ENCODE data around the gene TMEM132E.
A peak's percentile ranks its signal among the peaks of the same experiment; 100 is the strongest.

Gene TMEM132E

DNA sequence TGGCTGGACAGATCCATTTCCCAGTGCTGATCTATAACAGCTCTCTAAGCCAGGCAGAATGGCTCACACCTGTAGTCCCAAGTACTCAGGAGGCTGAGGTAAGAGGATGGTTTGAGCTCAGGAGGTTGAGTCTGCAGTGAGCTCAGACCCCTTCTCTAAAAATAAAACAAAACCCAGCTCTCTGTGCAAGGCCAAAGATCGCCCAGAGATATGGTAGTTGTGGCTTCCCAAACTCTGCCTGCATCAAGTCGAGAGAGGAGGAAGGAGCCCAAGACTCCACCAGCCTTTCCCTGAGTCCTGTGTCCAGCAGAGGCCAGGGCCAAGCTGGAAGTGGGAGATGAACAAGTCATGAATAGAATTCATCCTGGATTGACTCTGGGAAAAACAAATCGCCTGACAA is 88.8 kb downstream of the TMEM132E start:
- DNase-seq: no peak

DNA sequence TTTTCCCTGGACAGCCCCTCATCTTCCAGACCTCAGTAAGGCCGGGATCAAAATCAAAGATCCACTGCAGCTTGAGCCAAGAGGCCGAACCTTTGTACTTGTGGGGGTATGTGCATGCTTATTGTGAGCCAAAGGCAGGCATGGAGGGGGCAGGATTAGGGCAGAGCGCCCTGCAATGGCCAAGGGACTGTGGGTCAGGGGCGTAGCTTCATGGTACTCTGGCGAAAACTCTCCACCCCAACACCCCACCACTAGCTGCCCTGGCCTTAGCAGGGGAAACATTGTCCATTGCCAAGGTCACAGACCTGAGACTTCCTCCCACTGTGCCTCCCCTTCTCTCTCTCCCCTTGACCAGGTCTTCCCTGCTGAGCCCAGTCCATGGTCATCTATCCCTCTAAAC is 90.1 kb downstream of the TMEM132E start:
- no peak for DNase-seq

DNA sequence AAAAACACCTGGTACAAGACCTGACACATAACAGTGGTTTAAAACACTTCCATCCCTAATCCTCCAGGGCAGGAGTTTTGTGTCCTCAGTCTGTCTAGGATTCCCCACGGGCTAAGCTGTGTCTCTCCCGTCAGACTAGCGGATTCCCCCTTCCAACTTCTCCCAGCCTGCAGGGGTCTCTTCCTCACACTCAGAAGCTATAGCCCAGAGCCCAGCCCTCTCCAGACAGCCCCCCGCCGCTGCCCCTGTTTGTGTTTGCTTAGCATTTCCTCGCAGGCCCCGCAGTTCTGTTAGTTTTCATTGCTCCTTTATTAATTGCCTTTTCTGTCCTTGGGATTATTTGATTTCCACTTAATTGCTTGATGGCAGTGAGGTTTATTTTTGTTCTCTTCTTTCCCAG is 91.2 kb downstream of the TMEM132E start:
- DNase-seq: no peak

DNA sequence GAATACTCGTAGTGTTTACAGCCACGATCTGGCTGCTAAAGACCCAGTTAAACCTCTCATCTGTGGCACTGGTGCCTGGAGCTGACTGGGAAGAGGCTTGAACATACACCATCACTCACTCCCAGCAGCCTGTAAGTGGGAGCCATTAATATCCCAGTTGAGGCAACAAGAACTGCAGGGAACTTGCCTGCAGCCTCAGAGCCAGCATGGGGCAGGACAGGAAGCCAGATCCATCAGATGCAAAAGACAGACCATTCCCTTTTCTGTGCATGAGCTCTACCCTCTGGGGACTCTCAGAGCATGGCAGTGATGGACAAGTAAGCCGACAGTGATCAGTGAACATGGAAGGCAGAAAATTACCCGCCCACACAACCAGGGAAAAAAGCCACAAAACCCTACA is 91.8 kb downstream of the TMEM132E start:
- DNase-seq: no peak

DNA sequence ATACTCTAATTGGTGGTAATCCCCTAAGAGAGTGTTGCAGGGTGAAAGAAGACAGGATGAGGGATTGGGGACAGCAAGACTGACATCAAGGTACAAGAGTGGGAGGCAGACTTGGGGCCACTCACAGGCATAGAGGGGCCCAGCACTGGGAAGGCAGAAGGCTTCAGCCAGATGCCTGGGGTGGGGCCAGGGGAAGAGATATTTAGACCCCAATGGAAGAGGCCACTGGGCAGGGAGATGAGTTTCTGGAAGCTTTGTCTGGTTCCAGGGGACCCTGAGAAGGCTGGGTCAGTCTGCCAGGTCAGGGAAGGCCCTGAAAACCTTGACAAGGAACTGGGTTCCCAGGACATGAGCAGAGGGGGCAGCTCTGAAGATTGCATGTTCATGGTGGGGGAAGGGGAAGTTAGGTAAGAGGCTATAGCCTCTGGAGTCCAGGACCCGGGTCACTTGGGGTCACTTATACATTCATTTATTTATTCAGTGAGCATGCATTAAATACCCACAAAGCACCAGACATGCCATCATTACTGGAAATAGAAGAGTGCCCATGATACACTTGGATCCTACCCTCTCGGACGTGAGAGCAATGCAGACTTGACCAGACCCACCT is 92.9 kb downstream of the TMEM132E start:
- DNase-seq: no peak

DNA sequence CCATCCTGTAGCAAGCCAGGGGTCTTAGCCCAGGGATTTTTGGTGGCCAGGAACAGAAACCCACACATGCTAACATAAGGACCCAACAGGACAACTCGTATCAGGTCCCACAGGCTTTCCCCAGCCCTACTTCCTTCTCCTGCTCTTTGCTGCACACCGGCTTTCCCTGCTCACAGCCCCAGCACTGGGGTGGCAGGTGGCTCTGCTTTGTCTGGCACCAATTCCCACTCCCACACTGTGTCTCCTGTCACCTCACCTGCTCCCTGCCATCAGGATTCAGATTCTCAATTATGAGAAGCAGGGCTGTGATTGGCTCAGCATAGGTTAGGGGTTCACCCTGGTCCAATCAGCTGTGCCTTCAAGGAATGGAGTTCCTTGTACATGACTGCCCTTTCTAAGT is 94.1 kb downstream of the TMEM132E start:
- no peak for DNase-seq

DNA sequence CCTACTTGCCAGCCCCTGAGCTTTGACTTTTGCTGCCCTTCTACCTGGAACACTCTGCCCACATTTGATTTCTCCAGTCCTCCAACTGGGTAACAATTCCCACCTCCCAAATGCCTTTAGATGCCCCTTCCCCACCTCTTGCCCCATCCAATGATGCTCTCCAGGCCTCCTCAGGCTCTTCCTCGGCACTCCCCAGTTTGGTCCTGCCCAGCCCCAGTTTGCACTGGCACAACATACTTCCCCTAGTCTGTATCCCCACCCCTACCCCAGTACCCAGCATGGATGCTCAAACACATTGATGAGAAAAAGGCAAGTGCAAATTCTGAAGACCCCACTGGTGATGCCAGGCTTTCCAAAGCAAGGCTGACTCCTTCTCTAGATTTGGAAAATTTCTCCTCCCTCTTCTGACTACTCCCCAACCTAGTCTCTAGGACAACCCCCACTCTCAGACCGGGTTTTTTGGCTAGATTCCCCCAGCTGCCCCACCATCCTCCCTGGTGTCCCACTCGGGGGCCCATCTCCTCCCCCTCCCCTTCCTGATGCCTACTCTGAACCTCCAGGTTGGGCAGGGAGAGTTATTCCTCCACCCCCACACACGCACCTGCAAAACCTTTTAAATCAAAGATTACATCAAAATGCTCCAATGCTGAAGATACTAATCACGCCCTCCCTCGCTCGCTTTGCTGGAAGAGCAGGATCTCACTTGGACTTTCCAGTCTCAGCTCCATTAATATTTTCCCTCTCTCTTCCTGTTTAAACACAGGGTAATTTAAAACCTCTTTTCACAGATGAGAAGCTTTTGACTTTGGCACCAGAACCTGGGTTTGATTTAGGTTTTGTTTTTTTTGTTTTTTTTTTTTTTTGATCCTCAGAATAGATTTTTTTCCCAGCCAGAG is 94.9 kb downstream of the TMEM132E start:
- DNase-seq: peak; percentile 75

DNA sequence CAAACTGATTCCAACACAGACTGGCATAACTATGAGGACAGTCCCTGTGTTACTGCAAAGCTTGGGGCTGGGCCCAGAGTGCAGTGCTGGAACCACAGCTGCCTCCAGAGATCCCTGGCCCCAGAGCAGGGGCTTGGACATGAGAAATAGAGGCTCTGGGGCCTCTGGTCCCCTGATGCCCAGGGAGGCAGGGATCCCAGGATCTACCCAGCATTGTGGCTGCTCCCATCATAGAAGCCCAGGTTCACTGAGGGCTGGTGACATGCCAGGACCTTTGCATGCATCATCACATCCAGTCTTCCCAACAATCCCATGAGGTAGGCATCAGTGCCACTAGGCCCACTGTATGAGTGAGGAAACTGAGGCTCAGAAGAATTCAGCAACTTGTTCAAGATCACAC is 95.8 kb downstream of the TMEM132E start:
- DNase-seq: no peak

DNA sequence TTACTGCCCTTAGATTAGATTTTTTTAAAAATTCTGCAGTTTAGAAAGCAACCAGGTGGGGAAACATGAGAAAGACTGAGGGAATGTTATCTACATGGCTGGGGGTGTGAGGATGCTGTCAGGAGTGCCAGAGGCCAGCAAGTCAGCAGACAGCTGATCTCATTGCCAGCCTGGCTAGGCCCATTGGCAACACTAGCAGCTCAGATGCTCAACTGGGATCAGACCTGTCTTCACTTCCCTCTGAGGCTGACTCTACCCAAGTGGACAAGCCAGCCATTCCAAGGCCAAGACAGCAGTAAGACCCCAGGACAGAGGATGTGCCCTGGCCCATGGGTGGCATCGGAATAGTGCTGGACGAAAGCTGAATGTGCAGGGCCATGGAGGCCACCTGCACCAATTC is 96.2 kb downstream of the TMEM132E start:
- no peak for DNase-seq

DNA sequence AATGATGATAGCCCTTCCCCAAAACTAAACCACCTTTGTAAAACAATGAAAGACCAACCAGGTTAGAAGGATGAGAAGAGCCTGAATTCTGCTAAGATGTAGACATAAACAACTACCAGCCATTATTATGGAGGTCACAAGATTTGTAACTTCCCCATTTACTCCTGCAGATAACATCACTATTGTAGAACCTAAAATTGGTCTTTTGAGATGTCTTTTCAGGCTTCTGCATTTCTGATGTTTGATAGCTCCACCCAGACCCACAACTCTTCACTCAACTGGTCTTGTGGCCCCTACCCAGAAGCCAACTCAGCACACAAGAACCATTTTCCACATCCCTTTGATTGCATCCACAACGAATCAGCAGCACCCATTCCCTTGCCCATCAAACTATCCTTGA is 100.8 kb downstream of the TMEM132E start:
- DNase-seq: no peak

DNA sequence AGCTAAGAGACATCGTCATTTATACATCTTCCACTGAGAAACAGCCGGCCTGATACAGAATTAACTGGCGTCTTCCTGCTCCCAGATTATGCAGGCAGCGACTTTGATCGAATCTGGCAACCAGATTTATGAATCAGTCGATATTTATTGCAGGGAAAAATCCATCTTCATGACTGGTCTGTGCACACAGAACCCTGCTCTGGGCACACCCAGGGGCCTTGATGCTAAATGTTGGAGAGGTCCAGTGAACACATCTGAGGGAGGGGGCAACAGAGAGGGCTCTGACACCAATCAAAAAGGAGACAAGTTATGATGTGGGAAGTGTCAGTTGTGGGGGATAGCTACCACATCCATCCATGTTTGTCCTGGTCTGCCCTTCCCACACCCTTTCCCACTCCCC is 102.9 kb downstream of the TMEM132E start:
- DNase-seq: no peak

DNA sequence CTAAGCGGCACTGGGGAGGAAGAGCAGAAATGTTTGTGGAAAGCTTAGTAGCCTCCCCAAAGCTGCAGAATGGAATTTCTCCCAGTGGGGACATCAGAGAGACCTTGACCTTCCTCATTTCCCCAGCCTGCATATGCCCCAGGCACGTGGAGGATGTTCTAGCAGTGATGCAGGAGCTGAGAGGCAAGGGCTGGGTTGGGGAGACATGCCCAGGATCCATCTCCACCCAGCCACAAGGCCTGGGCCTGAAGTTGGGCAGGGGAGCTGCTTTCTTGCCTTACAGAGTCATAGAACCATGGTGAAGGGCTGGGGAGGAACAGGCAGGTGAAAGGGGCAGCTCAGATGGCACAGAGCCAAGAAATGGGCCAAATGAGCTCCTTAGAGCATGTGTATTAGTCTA is 104.0 kb downstream of the TMEM132E start:
- DNase-seq: peak; percentile 22
